ENCODE measurements around the gene DCC.
"Not testable (repeated sequence)": the region's sequence is repeated elsewhere in the genome, so short reads cannot be mapped to it uniquely, and the experiment has no call there.

The DCC gene

DNA sequence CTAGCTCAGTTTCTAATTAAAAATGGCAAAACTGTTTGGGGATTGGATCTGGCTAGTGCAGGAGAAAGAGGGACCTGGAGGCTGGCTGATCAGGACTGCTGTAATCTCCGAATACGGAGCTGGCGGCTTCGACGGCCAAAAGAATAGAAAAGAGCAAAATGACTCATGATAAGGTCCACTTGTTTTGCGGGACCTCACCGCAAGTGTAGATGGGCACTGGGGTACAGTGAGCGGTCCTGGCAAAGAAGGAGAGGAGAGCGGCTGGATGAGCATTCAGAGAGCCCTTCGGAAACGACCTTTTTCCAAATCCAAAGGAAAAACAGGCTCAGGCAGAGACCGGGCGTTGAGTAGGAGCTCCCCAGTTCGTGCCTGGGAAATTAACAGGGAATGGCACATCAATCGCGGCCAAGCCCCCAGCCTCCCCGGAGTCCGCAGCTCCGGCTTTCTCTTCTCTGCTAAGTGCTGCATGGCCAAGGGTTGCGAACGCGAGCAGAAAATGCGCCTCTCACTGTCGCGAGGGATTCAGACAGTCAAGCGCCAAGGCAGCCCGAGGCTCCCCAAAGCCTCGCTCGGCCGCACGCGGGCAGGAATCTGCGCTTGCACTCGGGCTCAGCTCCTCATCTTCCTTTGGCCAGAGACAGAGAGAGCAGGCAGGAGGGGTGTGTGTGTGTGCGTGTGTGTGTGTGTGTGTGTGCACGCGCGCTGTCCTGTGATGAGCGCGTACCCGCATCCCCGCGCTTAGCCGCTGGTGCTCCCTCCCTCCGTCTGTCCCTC, 1.8 kb downstream of the DCC start:
- H3K9me3 Mint-ChIP-seq, result peaks cover 9% of the 10 kb centered on the region
- no peaks in the 10 kb centered on the region for H3K36me3 Mint-ChIP-seq
- H3K4me3 Mint-ChIP-seq, result no peak overlapping the region
- DNase-seq (ENCODE audit: low spot score in 2 of 2), result no peak
- H3K27ac Mint-ChIP-seq, result no peak overlapping the region
- ATAC-seq, result no peak
- no peaks in the 10 kb centered on the region for H3K4me1 Mint-ChIP-seq

- H3K4me1 Mint-ChIP-seq, result no peaks in the 10 kb centered on the region
- H3K27ac Mint-ChIP-seq, result no peak overlapping the region
- H3K36me3 Mint-ChIP-seq, result no peaks in the 10 kb centered on the region
- DNase-seq (ENCODE audit: low spot score in 2 of 2) (no peak), ATAC-seq (no peak)
- peaks cover 3% of the 10 kb centered on the region for H3K9me3 Mint-ChIP-seq
- H3K4me3 Mint-ChIP-seq, result no peak overlapping the region
These were observed 2.5 kb downstream of the DCC start for GRCh38 chr18:52342456-52342855.

DNA sequence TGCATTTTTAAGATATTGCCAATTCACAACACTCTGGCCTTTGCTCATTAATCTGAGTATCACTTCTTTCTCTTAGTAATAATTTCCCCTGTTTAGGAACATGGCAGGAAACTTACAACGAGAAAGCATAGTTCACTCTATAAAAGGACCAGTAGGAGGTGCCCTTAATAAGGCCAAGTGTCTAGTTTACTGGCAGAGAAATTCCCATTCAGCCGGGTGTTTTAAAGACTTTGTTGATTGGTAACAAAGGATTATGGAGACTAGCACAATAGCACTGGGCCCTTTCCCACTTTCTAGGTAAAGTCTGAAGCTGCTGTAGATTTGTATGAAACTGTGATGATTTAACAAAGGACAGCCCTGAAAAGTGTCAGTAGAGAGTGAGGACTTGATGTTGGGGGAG, 3.1 kb downstream of the DCC start:
- Mint-ChIP-seq H3K27ac (no peak overlapping the region), H3K4me3 (no peak overlapping the region), H3K36me3 (no peaks in the 10 kb centered on the region), H3K9me3 (peaks cover 3% of the 10 kb centered on the region), H3K4me1 (no peaks in the 10 kb centered on the region)
- DNase-seq (ENCODE audit: low spot score in 2 of 2) (no peak), ATAC-seq (no peak)

DNA sequence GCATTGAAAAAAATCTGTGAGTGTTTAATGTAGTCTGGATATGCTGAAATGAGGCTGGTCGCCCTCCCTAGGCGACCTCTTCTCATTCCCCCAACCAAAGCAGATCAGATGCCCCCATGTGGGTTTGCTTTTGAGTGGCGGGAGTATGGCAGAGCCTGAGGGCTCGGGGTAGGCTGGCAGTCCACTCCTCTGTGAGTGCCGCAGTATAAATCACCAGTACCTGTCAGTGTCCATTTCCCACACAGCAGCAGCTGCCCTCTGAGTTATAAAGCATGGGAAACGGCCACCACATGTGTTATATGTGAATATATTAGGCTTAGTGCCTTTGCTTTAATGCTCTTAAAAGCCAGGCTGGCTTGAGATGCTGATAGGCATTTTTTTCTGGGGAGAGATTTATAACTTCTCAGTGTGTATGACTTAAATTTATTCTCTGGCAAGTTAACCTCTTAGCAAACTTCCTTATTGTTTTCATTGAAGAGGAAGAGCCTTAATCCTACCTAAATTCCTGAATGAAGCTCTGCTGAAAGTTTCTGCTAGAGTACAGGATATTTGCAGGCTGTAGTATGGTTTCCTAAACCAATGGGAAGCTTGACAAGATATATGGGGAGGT, 3.8 kb downstream of the DCC start:
- ATAC-seq (no peak), DNase-seq (ENCODE audit: low spot score in 2 of 2) (no peak)
- no peaks in the 10 kb centered on the region for H3K36me3 Mint-ChIP-seq
- H3K27ac Mint-ChIP-seq, result no peak overlapping the region
- H3K4me3 Mint-ChIP-seq, result no peak overlapping the region
- peaks cover 3% of the 10 kb centered on the region for H3K9me3 Mint-ChIP-seq
- no peaks in the 10 kb centered on the region for H3K4me1 Mint-ChIP-seq

DNA sequence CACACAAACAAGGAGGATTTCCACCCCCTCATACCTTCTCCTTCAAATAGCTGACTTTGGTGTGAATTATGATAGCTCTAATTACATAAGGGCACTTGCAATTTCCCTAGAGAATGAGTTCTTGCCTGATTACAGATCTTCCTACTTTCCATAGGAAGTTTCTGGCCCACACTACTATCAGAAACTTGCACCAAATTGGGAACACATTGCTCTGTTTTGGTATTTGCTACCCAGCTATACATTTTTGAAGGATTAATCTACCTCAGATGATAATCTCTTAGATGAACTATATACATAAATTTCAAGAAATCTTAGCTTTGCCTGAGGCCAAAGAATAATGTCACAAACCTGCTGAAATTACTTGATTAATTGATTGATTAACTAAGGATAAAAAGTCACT, 4.9 kb downstream of the DCC start:
- no peaks in the 10 kb centered on the region for H3K36me3 Mint-ChIP-seq
- no peak overlapping the region for H3K4me3 Mint-ChIP-seq
- ATAC-seq, result no peak
- H3K27ac Mint-ChIP-seq, result no peak overlapping the region
- H3K9me3 Mint-ChIP-seq, result peaks cover 7% of the 10 kb centered on the region
- H3K4me1 Mint-ChIP-seq, result no peaks in the 10 kb centered on the region
- DNase-seq (ENCODE audit: low spot score in 2 of 2), result no peak

GRCh38 chr18:52345428-52345827, 5.4 kb downstream of the DCC start:
- Mint-ChIP-seq H3K36me3 (no peaks in the 10 kb centered on the region), H3K27ac (no peak overlapping the region), H3K4me1 (no peaks in the 10 kb centered on the region), H3K9me3 (peaks cover 4% of the 10 kb centered on the region), H3K4me3 (no peak overlapping the region)
- DNase-seq (ENCODE audit: low spot score in 2 of 2), result no peak
- ATAC-seq, result no peak

GRCh38 chr18:52348209-52348608, 8.2 kb downstream of the DCC start:
- Mint-ChIP-seq H3K36me3 (no peaks in the 10 kb centered on the region), H3K4me1 (no peaks in the 10 kb centered on the region), H3K4me3 (no peak overlapping the region), H3K9me3 (peaks cover 4% of the 10 kb centered on the region), H3K27ac (no peak overlapping the region)
- DNase-seq (ENCODE audit: low spot score in 2 of 2) (no peak), ATAC-seq (no peak)

GRCh38 chr18:52349498-52349897, 9.5 kb downstream of the DCC start:
- Mint-ChIP-seq H3K36me3 (no peaks in the 10 kb centered on the region), H3K4me3 (no peak overlapping the region), H3K4me1 (no peaks in the 10 kb centered on the region), H3K9me3 (peaks cover 4% of the 10 kb centered on the region), H3K27ac (no peak overlapping the region)
- no peak for ATAC-seq
- no peak for DNase-seq (ENCODE audit: low spot score in 2 of 2)

GRCh38 chr18:52352920-52353319, 12.9 kb downstream of the DCC start:
- ATAC-seq, result no peak
- no peaks in the 10 kb centered on the region for H3K4me1 Mint-ChIP-seq
- no peaks in the 10 kb centered on the region for H3K36me3 Mint-ChIP-seq
- DNase-seq (ENCODE audit: low spot score in 2 of 2), result no peak
- peaks cover 4% of the 10 kb centered on the region for H3K9me3 Mint-ChIP-seq
- no peak overlapping the region for H3K27ac Mint-ChIP-seq
- no peak overlapping the region for H3K4me3 Mint-ChIP-seq

GRCh38 chr18:52353589-52353988, 13.6 kb downstream of the DCC start:
- Mint-ChIP-seq H3K27ac (no peak overlapping the region), H3K4me1 (no peaks in the 10 kb centered on the region), H3K4me3 (no peak overlapping the region), H3K9me3 (peaks cover 4% of the 10 kb centered on the region), H3K36me3 (no peaks in the 10 kb centered on the region)
- no peak for DNase-seq (ENCODE audit: low spot score in 2 of 2)
- no peak for ATAC-seq

DNA sequence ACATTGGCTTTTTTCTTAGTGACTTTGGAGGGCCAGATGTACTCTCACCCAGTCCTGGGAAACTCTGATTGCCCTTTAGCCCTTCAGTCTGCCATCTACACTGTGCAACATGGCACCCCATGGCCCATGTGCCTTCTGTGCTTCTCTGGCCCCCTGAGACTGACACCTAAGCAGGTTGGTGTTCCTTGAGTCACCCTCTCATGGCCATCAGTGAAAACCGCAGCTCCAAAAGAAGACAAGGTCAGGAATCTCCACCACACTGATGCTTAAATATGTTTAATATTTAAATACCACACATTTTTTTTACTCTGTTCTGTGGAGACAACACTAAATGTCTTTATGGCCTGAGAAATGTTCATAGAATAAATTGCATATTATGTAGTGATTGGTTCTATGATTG, 23.9 kb downstream of the DCC start:
- Mint-ChIP-seq H3K27ac (no peak overlapping the region), H3K4me3 (no peak overlapping the region)

DNA sequence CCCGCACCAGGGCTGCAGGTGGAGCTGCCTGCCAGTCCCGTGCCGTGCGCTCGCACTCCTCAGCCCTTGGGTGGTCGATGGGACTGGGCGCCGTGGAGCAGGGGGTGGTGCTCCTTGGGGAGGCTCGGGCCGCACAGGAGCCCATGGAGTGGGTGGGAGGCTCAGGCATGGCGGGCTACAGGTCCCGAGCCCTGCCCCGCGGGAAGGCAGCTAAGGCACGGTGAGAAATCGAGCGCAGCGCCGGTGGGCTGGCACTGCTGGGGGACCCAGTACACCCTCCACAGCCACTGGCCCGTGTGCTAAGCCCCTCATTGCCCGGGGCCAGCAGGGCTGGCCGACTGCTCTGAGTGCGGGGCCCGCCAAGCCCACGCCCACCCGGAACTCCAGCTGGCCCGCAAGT, 26.9 kb downstream of the DCC start:
- H3K4me3 Mint-ChIP-seq; DNase-seq (ENCODE audit: low spot score in 2 of 2); ATAC-seq; H3K27ac Mint-ChIP-seq; H3K4me1 Mint-ChIP-seq; H3K36me3 Mint-ChIP-seq; H3K9me3 Mint-ChIP-seq: not testable (repeated sequence)

More for the DNA sequence above, 23.9 kb downstream of the DCC start:
- no peaks in the 10 kb centered on the region for H3K4me1 Mint-ChIP-seq
- H3K36me3 Mint-ChIP-seq, result no peaks in the 10 kb centered on the region
- ATAC-seq (no peak), DNase-seq (ENCODE audit: low spot score in 2 of 2) (no peak)
- H3K9me3 Mint-ChIP-seq, result peaks cover 7% of the 10 kb centered on the region

GRCh38 chr18:52367953-52368742, 28.2 kb downstream of the DCC start:
- ATAC-seq, result no peak
- Mint-ChIP-seq H3K9me3 (peaks cover 4% of the 10 kb centered on the region), H3K4me3 (no peak overlapping the region), H3K36me3 (no peaks in the 10 kb centered on the region), H3K4me1 (no peaks in the 10 kb centered on the region), H3K27ac (no peak overlapping the region)
- DNase-seq (ENCODE audit: low spot score in 2 of 2), result no peak

GRCh38 chr18:52370841-52371240, 30.8 kb downstream of the DCC start:
- DNase-seq (ENCODE audit: low spot score in 2 of 2) (no peak), ATAC-seq (no peak)
- no peaks in the 10 kb centered on the region for H3K4me1 Mint-ChIP-seq
- H3K27ac Mint-ChIP-seq, result no peak overlapping the region
- peaks cover 4% of the 10 kb centered on the region for H3K9me3 Mint-ChIP-seq
- H3K36me3 Mint-ChIP-seq, result no peaks in the 10 kb centered on the region
- no peak overlapping the region for H3K4me3 Mint-ChIP-seq

DNA sequence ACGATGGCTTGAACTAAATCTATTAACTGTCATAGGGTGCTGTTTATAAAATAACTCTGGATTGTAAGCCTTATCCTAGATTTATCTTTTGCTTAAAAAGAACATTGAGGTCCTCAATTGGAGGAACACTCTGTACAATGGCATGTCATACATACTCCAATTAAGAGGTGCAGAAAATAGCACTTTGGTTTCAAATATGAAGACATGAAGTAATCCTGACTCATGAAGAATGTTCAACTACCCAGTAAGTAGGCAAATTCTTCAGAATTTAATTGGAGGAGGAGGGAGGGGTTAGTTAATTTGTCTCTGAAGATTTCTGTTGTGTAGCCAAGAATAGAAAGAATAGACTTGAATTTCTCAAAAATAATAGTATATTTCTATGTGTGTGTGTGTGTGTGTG, 36.1 kb downstream of the DCC start:
- Mint-ChIP-seq H3K9me3 (no peaks in the 10 kb centered on the region), H3K36me3 (no peaks in the 10 kb centered on the region), H3K27ac (no peak overlapping the region), H3K4me3 (no peak overlapping the region), H3K4me1 (no peaks in the 10 kb centered on the region)
- ATAC-seq (no peak), DNase-seq (ENCODE audit: low spot score in 2 of 2) (no peak)

- Mint-ChIP-seq H3K36me3 (no peaks in the 10 kb centered on the region), H3K4me1 (no peaks in the 10 kb centered on the region), H3K4me3 (no peak overlapping the region), H3K9me3 (no peaks in the 10 kb centered on the region), H3K27ac (no peak overlapping the region)
- no peak for ATAC-seq
- no peak for DNase-seq (ENCODE audit: low spot score in 2 of 2)
These were observed 37.1 kb downstream of the DCC start for GRCh38 chr18:52377094-52377493.
